GM23338 (cell line): ENCODE data around the gene RNF32. TPM values are rescaled to one million over a fixed set of nuclear protein-coding genes. Genes with fewer than 3 reads are reported as not detected.
A peak's percentile ranks its signal among the peaks of the same experiment; 100 is the strongest.

ENCODE experiments used
- ATAC-seq: fragments of 200-7000 bp; cut with Tn5 transposase; 3 replicates; pipeline ENCODE4 v1.9.1; 2020
- DNase-seq: peaks from one replicate; pipeline ENCODE4 v3.0.0-alpha.2; 2015; ENCODE audit warnings: low spot score
- H2AFZ ChIP-seq: fragments of 200-600 bp; sonication (generic); 2 replicates; pipeline ENCODE4 v1.8.0; 2016; ENCODE audit warnings: antibody characterized with exemption, mild to moderate bottlenecking, moderate library complexity
- H3F3A ChIP-seq: fragments of 200-600 bp; sonication (generic); replicated peaks from 2 replicates; pipeline ENCODE4 v1.8.0; 2017; ENCODE audit warnings: antibody characterized with exemption, mixed run types, low read depth
- H3K27ac ChIP-seq: fragments of 200-600 bp; sonication (generic); 2 replicates; pipeline ENCODE4 v1.6.1; 2016; ENCODE audit warnings: low read depth
- H3K27me3 ChIP-seq: fragments of 200-600 bp; sonication (generic); 2 replicates; pipeline ENCODE4 v1.8.0; 2016; ENCODE audit warnings: mild to moderate bottlenecking, mixed run types, moderate library complexity; ENCODE audit not compliant: insufficient read depth
- H3K36me3 ChIP-seq: fragments of 200-600 bp; sonication (generic); 2 replicates; pipeline ENCODE4 v1.8.0; 2016; ENCODE audit warnings: mild to moderate bottlenecking; ENCODE audit not compliant: insufficient read depth
- H3K4me1 ChIP-seq: fragments of 200-600 bp; sonication (generic); 2 replicates; pipeline ENCODE4 v1.8.0; 2016; ENCODE audit warnings: mild to moderate bottlenecking, moderate library complexity; ENCODE audit not compliant: insufficient read depth
- H3K4me2 ChIP-seq: fragments of 200-600 bp; sonication (generic); 2 replicates; pipeline ENCODE4 v1.7.1; 2017; ENCODE audit warnings: mixed run types
- H3K4me3 ChIP-seq: fragments of 200-600 bp; sonication (generic); 2 replicates; pipeline ENCODE4 v1.6.1; 2016; ENCODE audit warnings: mixed run types
- H3K79me2 ChIP-seq: fragments of 200-600 bp; sonication (generic); replicated peaks from 2 replicates; pipeline ENCODE4 v1.8.0; 2017; ENCODE audit warnings: mild to moderate bottlenecking; ENCODE audit not compliant: insufficient read depth
- H3K9me2 ChIP-seq: fragments of 200-600 bp; sonication (generic); 2 replicates; pipeline ENCODE4 v1.8.0; 2017; ENCODE audit not compliant: insufficient read depth
- H4K20me1 ChIP-seq: fragments of 200-600 bp; sonication (generic); replicated peaks from 2 replicates; pipeline ENCODE4 v1.8.0; 2017; ENCODE audit warnings: mild to moderate bottlenecking; ENCODE audit not compliant: insufficient read depth
- H3K27ac Mint-ChIP-seq: 2 replicates; pipeline ENCODE4 v1.8.0; 2020; ENCODE audit warnings: inconsistent platforms, mild to moderate bottlenecking, moderate library complexity, mixed read lengths
- H3K27me3 Mint-ChIP-seq: 3 replicates; pipeline ENCODE4 v1.8.0; 2022; ENCODE audit warnings: low read depth, mild to moderate bottlenecking, moderate library complexity, mixed read lengths, inconsistent platforms; ENCODE audit not compliant: insufficient read depth, poor library complexity
- H3K36me3 Mint-ChIP-seq: 3 replicates; pipeline ENCODE4 v1.8.0; 2021; ENCODE audit warnings: low read depth, mild to moderate bottlenecking, inconsistent platforms, moderate library complexity, mixed read lengths
- H3K4me1 Mint-ChIP-seq: 3 replicates; pipeline ENCODE4 v1.8.0; 2020; ENCODE audit warnings: mild to moderate bottlenecking, inconsistent platforms, mixed read lengths
- H3K4me3 Mint-ChIP-seq: 3 replicates; pipeline ENCODE4 v1.8.0; 2021; ENCODE audit warnings: moderate library complexity, mild to moderate bottlenecking, inconsistent platforms, mixed read lengths
- H3K9me3 Mint-ChIP-seq: 3 replicates; pipeline ENCODE4 v1.8.0; 2020; ENCODE audit warnings: moderate library complexity, mild to moderate bottlenecking, inconsistent platforms, mixed read lengths
- CREB1 ChIP-seq: fragments of 250-450 bp; sonication (Bioruptor Pico); IDR thresholded peaks from 2 replicates; pipeline ENCODE4 v1.5.0; 2020; ENCODE audit warnings: low read depth, mild to moderate bottlenecking, moderate library complexity
- CTCF ChIP-seq, 2 experiments: fragments of 200-600 bp in 1 of 2; sonication (generic) in 1 of 2; conservative IDR thresholded peaks; 2 replicates each; pipeline versions ENCODE4 v1.5.1 to v1.6.1; 2016 to 2017; ENCODE audit warnings: antibody characterized with exemption in 2 of 2, low read depth in 2 of 2, mild to moderate bottlenecking in 2 of 2, moderate library complexity in 1 of 2
- ETS1 ChIP-seq: IDR thresholded peaks from 2 replicates; pipeline ENCODE4 v1.6.1; 2016; ENCODE audit warnings: antibody characterized with exemption
- JUNB ChIP-seq: IDR thresholded peaks from one replicate; pipeline ENCODE4 v1.6.1; 2016; ENCODE audit warnings: antibody characterized with exemption; ENCODE audit not compliant: unreplicated experiment
- NANOG ChIP-seq: IDR thresholded peaks from 2 replicates; pipeline ENCODE4 v1.6.1; 2016; ENCODE audit warnings: antibody characterized with exemption, borderline replicate concordance
- POLR2AphosphoS5 ChIP-seq: IDR thresholded peaks from 2 replicates; pipeline ENCODE4 v1.6.1; 2016; ENCODE audit warnings: antibody characterized with exemption, low read depth
- STAT1 ChIP-seq: IDR thresholded peaks from one replicate; pipeline ENCODE4 v1.6.1; 2016; ENCODE audit warnings: antibody characterized with exemption; ENCODE audit not compliant: unreplicated experiment
- ZNF114 ChIP-seq: fragments of 250-450 bp; sonication (Bioruptor Pico); IDR thresholded peaks from 2 replicates; pipeline ENCODE4 v1.5.0; 2020; ENCODE audit warnings: mild to moderate bottlenecking, moderate library complexity
- polyA plus RNA-seq: library from polyadenylated mRNA; unstranded; fragments of >200 nt; fragmentation: Nextera tagmentation; extraction: Ambion mirVana; gene quantifications from 2 replicates; pipeline ENCODE4 v1.2.1, GENCODE V29; 2016
- total RNA-seq: library from RNA; depleted of rRNA; stranded (reverse); fragments of >200 nt; shearing (Covaris generic); gene quantifications from 2 replicates; pipeline ENCODE4 v1.2.3, GENCODE V29; 2014

The RNF32 gene
- total and polyA plus RNA-seq, 2 experiments from 2014 or later: 0.56 to 2.0 TPM

- TF ChIP-seq ETS1: no peak
- TF ChIP-seq STAT1: no peak
- TF ChIP-seq JUNB: no peak
- TF ChIP-seq CTCF (conservative IDR thresholded peaks at IDR 0.05; ENCODE audit: low read depth in 2 of 2): no peak
- no peak for TF ChIP-seq POLR2AphosphoS5
- no peak for TF ChIP-seq CREB1 (CRISPR knock-in tag)
- no peak for TF ChIP-seq NANOG
Measured at GRCh38 chr7:156662277-156662676, 21.7 kb downstream of the RNF32 start (continued).

- no peaks in the 10 kb centered on the region for H3F3A ChIP-seq
- no peak overlapping the region for H3K4me3 Mint-ChIP-seq
- peaks cover 5% of the 10 kb centered on the region; the same call in 2 of the 3 replicates for H3K36me3 Mint-ChIP-seq
- H3K27ac Mint-ChIP-seq: peak overlapping the region; percentile 89
- DNase-seq (peak; percentile 82), ATAC-seq (peak; percentile 70)
- H3K4me3 ChIP-seq: no peak overlapping the region
- H4K20me1 ChIP-seq: no peaks in the 10 kb centered on the region
- TF ChIP-seq ZNF114 (no peak), CREB1 (CRISPR knock-in tag) (peak; percentile 39; the same call in 1 of the 2 replicates), ETS1 (no peak)
- no peaks in the 10 kb centered on the region for H3K36me3 ChIP-seq
- H2AFZ ChIP-seq: no peak overlapping the region
- H3K9me3 Mint-ChIP-seq: no peaks in the 10 kb centered on the region
- H3K4me1 Mint-ChIP-seq: peaks cover 35% of the 10 kb centered on the region
- no peaks in the 10 kb centered on the region for H3K27me3 ChIP-seq
- H3K27ac ChIP-seq: peak overlapping the region; percentile 64; the same call in 1 of the 2 replicates
- H3K9me2 ChIP-seq: no peaks in the 10 kb centered on the region
- no peaks in the 10 kb centered on the region for H3K27me3 Mint-ChIP-seq
- no peaks in the 10 kb centered on the region for H3K79me2 ChIP-seq
- no peak overlapping the region; the same call in 1 of the 2 replicates for H3K4me2 ChIP-seq
- peaks cover 16% of the 10 kb centered on the region; the same call in 1 of the 2 replicates for H3K4me1 ChIP-seq
Measured at GRCh38 chr7:156665101-156665500, 24.5 kb downstream of the RNF32 start.

- DNase-seq (peak; percentile 42), ATAC-seq (peak; percentile 24)
- Mint-ChIP-seq H3K36me3 (peaks cover 5% of the 10 kb centered on the region; the same call in 2 of the 3 replicates), H3K4me1 (peaks cover 35% of the 10 kb centered on the region), H3K9me3 (no peaks in the 10 kb centered on the region), H3K27me3 (no peaks in the 10 kb centered on the region), H3K4me3 (no peak overlapping the region), H3K27ac (0 out of 2 replicates have a peak overlapping the region, but pooled peaks have one; percentile 21)
- Histone ChIP-seq H3K9me2 (no peaks in the 10 kb centered on the region), H3K36me3 (no peaks in the 10 kb centered on the region), H3K79me2 (no peaks in the 10 kb centered on the region), H3K4me3 (no peak overlapping the region), H4K20me1 (no peaks in the 10 kb centered on the region), H3F3A (no peaks in the 10 kb centered on the region), H3K27me3 (no peaks in the 10 kb centered on the region), H2AFZ (no peak overlapping the region), H3K27ac (peak overlapping the region; percentile 64; the same call in 1 of the 2 replicates), H3K4me2 (0 out of 2 replicates have a peak overlapping the region, but pooled peaks have one; percentile 10), H3K4me1 (peaks cover 16% of the 10 kb centered on the region; the same call in 1 of the 2 replicates)
- TF ChIP-seq CTCF (conservative IDR thresholded peaks at IDR 0.05; ENCODE audit: low read depth in 2 of 2) (no peak), JUNB (no peak)
Measured at GRCh38 chr7:156666368-156667109, 26.0 kb downstream of the RNF32 start.
